ENCODE measurements around the gene TAS2R1.

TAS2R1 gene

GRCh38 chr5:9630251-9630650 is at the start of gene TAS2R1:
TSS of gene TAS2R1 (minus strand) at chr5:9630351. CDS start at chr5:9630032, 319 bp downstream.
- no peak for DNase-seq (ENCODE audit: low read depth)

- DNase-seq (ENCODE audit: low read depth) = no peak
Measured at GRCh38 chr5:9670371-9670770, 40.2 kb upstream of the TAS2R1 start.

GRCh38 chr5:9667906-9668305 is 37.8 kb upstream of the TAS2R1 start:
- DNase-seq (ENCODE audit: low read depth) = no peak

GRCh38 chr5:9663891-9664290 is 33.7 kb upstream of the TAS2R1 start:
- DNase-seq (ENCODE audit: low read depth) = no peak

- no peak for DNase-seq (ENCODE audit: low read depth)
Measured at GRCh38 chr5:9661316-9662015, 31.3 kb upstream of the TAS2R1 start.

GRCh38 chr5:9658706-9659105 is 28.6 kb upstream of the TAS2R1 start:
- no peak for DNase-seq (ENCODE audit: low read depth)

- DNase-seq (ENCODE audit: low read depth) = no peak
Measured at GRCh38 chr5:9657819-9658218, 27.7 kb upstream of the TAS2R1 start.

- DNase-seq (ENCODE audit: low read depth) = no peak
Measured at GRCh38 chr5:9655641-9656040, 25.5 kb upstream of the TAS2R1 start.

- no peak for DNase-seq (ENCODE audit: low read depth)
Measured at GRCh38 chr5:9654886-9655285, 24.7 kb upstream of the TAS2R1 start.

GRCh38 chr5:9653811-9654210 is 23.7 kb upstream of the TAS2R1 start:
- peak; percentile 83 for DNase-seq (ENCODE audit: low read depth)

- no peak for DNase-seq (ENCODE audit: low read depth)
Measured at GRCh38 chr5:9653061-9653460, 22.9 kb upstream of the TAS2R1 start.

GRCh38 chr5:9652295-9652694 is 22.1 kb upstream of the TAS2R1 start:
- no peak for DNase-seq (ENCODE audit: low read depth)

GRCh38 chr5:9646843-9647242 is 16.7 kb upstream of the TAS2R1 start:
- no peak for DNase-seq (ENCODE audit: low read depth)

GRCh38 chr5:9644630-9645029 is 14.5 kb upstream of the TAS2R1 start:
- DNase-seq (ENCODE audit: low read depth) = no peak

GRCh38 chr5:9642621-9643020 is 12.5 kb upstream of the TAS2R1 start:
- DNase-seq (ENCODE audit: low read depth) = no peak

GRCh38 chr5:9641806-9642355 is 11.7 kb upstream of the TAS2R1 start:
- DNase-seq (ENCODE audit: low read depth) = no peak

GRCh38 chr5:9632495-9632894 is 2.3 kb upstream of the TAS2R1 start:
- no peak for DNase-seq (ENCODE audit: low read depth)

- no peak for DNase-seq (ENCODE audit: low read depth)
Measured at GRCh38 chr5:9627541-9627940, 2.6 kb downstream of the TAS2R1 start.

GRCh38 chr5:9626955-9627354 is 3.2 kb downstream of the TAS2R1 start:
- DNase-seq (ENCODE audit: low read depth) = no peak

GRCh38 chr5:9625731-9626130 is 4.4 kb downstream of the TAS2R1 start:
- DNase-seq (ENCODE audit: low read depth) = no peak

GRCh38 chr5:9625286-9625685 is 4.9 kb downstream of the TAS2R1 start:
- DNase-seq (ENCODE audit: low read depth) = no peak

- DNase-seq (ENCODE audit: low read depth) = no peak
Measured at GRCh38 chr5:9624196-9624947, 5.8 kb downstream of the TAS2R1 start.

- no peak for DNase-seq (ENCODE audit: low read depth)
Measured at GRCh38 chr5:9623661-9624060, 6.5 kb downstream of the TAS2R1 start.
